Stimulated activated CD4-positive, alpha-beta T cell treated with anti-CD3 and anti-CD28 coated beads, Interleukin-4, amount 100 ng/mL, for 1 hour (primary cell): ENCODE measurements around the gene MCRS1.
A peak's percentile ranks its signal among the peaks of the same experiment; 100 is the strongest.
"Not testable (repeated sequence)": the region's sequence is repeated elsewhere in the genome, so short reads cannot be mapped to it uniquely, and the experiment has no call there.

Source experiments
- DNase-seq: peaks from one replicate; pipeline ENCODE4 v3.0.0-alpha.2; 2020

MCRS1 gene

DNA sequence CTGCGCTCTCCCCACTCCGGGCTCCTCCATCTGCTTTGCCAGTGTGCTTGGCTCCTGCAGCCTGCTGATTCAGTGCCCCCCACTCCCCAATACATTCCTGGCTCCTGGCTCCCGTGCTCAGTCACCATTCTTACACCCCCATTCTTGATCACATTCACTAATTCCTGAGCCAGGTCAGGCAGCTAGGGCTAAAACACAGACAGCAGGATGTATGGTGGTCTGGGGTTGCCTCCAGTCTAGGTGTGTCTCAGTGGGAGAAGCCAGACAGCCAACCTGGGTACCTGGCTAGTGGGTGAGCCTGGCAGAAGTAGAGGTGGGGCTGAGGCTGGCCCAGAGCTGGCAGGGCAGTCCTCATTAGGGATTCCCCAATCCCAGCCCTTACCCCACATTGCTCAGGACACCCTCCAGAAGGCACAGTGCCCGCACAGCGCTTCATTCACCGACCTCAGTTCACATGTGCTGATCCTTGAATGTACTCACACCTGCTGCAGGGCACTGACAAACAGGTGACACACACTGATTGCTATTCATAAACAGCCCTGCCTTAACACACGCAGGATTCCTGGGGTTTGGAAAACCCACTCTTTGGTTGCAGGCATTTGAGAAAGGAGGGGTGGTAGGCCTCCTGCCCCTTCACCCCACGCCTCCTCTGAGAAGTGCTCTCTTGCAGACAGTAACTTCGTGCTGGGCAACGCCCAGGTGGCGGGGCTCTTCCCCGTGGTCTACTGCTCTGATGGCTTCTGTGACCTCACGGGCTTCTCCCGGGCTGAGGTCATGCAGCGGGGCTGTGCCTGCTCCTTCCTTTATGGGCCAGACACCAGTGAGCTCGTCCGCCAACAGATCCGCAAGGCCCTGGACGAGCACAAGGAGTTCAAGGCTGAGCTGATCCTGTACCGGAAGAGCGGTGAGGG is 27.5 kb downstream of the MCRS1 start:
- no peak for DNase-seq

DNA sequence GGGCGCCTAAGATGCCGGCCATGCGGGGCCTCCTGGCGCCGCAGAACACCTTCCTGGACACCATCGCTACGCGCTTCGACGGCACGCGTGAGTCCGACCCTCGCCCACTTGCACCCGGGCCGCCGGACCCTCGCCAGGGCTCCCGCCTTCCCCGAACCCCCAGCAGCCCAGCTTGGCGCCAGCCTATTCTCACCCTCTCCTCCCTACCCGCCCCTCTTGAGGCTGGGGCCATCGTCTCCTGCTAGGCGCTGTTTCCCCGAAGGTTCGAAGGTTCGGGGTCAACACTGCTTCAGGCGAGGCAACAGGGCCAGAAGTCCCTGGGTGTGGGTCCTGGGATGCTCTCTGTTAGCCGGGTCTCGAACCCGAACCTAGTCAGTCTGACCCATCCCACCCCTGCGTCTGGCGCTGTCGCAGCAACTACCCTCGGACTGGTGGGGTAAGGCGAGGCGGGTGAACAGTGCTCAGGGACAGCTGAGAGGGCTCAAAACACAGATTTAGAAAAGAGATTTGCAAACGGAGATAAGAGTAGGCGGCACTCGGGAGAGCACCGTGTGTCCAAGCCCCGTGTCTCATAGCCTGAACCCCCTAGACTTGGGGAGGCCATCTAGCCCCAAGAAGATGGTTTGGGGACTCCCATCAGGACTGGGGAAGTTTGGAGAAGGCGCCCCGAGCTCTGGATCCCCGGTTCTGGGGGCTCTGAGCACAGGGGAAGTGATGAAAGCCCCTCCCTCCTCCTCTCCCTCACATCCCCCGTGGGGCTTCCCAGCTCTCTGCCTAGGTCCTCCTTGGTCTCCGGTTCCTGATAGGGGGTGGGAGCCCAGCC is 28.3 kb downstream of the MCRS1 start:
- no peak for DNase-seq

DNA sequence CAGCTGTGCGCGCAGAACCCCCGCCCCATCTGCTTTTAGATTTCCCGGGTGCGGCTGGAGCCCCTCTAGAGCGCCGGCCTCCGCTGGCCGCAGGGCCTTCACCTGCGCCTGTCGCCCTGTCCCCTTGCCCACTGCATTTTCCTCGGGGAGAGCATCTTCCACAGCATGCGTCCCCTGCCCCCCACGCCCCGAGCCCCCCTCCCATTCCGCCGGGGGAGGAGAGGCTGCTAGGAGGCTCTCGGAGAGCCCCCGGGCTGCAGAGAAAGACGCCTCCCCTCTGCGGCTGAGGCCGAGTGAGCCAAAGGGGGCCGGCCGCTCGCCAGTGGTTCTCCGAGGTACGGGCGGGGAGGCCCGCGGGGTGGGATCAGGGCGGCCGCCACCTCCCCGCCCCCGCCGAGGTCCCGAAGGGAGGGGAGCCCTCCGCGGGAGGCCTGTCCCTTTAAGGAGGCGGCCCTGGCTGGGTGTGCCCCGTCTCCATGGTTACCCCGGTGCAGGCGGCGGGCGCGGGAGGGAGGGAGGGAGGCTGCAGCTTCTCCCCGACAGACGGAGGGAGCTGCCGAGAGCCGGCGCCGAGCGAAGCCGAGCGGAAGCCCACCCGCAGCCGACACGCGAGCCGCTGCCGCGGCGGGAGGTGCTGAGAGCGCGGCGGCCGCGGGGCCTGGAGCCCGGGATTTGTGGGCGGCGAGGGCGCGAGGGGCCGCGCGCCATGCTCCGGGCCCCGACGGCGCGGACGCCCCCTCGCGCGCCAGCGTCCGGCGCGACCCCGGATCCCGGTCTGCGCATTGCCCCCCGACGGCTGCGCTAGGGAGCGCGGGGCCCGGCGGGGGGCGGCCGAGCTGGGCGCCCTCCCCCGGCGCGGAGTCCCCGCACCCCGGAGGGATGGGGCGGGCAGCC is 29.2 kb downstream of the MCRS1 start, which contains the start of gene KCNH3:
KCNH3 (plus strand) TSS at position 521 of the 894 bp plus-strand sequence. CDS start 387 bp downstream, outside the sequence.
- peak; percentile 82 for DNase-seq

DNA sequence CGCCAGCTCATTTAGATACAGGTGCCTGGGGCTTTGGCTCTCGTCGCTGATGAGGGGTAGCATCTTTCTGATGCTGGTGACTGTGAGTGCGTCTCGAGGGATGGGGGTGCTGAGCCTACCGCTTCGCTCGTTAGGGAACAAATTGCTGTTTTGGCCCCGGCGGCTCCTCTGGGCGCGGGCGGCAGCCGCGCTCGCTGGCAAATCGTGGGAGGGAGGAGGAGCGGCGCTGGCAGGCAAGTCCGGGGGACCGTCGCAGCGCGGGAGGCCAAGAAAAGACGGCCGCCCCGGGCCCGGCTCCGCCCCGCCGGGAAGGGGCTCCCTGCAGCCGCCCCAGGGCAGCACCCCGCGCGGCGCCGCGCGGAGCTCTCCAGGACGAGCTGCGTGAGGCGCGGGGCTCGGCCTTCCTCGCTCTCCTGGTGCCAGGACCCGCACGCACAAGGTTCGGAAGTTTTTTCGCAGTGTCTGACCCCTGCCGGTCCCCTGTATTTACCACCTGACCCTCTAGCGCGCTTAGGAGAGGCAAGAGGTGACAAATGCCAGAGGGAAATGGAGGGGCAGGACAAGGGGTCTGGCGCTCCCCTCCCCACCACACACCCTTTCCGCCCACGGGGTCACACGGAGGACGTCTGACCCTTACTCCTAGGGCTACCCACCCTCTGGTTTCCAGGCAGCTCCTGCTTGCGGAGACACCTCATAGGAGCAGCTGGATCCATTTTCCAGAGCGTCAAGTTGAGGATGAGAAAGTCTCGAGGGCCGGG is 30.0 kb downstream of the MCRS1 start:
- DNase-seq: peak; percentile 42

DNA sequence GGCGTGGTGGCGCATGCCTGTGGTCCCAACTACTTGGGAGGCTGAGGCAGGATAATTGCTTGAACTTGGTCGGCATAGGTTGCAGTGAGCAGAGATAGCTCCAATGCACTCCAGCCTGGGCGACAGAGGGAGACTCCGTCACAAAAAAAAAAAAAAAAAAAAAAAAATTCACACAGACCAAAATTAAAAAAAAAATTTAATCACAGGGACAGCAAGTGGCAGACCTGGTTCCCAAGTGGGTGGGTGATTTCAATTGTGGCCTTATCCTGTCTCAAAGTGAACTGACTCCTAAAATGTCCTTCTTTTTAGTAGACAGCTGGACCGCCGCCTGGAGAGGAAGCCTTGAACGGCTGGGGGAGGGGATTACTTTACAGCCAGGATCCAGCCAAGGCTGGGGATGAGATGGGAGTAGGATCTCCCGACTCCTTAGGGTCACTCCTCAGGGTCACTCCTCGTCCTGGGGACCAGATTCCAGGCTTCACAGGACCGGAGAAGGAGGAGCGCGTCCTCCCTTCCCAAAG is 30.7 kb downstream of the MCRS1 start:
- no peak for DNase-seq

DNA sequence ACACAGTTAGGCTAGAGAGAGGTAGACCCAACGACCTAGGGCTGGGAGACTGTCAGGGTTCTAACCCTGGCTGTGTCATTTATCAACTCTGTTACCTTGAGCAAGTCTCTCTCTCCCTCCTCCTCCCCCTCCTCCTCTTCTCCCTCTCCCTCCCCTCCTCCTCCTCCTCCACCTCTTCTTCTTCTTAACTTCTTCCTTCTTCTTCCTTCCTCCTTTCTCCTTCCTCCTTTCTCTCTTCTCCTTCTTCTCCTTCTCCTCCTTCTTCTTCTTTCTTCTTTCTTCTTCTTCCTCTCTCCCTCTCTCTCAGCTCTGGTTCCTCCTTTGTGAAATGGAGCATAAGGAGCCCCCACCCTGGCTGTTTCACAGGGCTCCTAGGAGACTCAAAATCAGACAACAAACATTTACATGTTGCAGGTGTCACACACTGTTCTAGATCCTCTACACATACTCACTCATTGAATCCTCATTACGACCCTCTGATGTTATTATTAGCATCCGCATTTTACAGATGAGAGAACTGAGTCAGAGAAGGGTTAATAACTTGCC is 31.3 kb downstream of the MCRS1 start:
- DNase-seq: no peak

DNA sequence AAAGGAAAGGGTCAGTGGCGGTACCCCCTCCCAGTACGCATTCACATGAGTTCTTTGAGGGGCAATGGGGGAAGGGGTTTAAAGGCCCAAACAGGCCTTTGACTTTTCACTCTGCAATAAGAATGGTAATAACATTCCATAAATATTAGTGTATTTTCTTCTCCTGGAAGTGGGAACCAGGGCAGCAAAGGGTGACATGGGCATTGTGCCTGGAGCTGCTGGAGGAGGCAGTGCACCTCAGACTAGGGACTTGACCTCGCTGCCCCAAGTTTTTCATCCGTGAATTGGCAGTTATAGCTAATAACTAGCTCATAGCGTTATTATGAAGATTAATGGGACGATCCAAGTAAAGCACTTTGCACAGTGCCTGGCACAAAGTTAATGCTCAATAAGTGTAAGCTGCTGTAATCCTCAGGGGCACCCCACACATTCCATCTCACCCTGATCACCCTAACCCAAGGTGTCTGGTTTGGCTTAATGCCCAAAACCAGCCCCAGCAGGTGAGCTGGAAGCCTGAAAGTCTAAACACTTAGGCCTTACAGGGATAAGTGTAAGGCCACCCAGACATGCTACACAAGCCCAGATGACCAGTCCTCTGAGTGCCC is 31.9 kb downstream of the MCRS1 start:
- DNase-seq: no peak

DNA sequence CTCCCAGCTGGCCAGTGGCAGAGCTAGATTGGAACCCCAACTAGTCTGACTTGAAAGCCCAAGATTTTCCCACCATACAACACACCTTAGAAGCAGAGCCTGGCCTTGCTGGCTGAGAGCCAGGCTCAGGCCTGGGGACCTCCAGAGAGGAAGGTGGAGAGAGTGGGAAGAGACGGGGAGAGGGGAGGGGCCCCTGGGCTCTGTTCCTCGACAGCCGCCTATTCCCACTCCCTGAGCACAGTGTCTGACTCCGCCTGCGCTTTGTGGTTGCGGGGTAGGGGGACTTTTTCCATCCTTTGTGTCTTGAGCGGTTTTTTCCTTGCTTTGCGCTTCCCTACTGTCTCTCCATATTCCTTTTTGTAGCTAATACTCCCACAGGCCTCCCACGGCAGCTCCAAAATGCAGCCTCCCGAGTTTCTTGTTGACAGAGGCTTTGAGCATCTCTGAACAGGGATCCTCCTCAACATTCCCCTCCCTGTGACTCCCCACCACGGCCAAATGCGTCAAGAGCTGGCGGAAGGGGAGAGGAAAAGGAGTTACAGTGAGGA is 33.1 kb downstream of the MCRS1 start:
- no peak for DNase-seq

DNA sequence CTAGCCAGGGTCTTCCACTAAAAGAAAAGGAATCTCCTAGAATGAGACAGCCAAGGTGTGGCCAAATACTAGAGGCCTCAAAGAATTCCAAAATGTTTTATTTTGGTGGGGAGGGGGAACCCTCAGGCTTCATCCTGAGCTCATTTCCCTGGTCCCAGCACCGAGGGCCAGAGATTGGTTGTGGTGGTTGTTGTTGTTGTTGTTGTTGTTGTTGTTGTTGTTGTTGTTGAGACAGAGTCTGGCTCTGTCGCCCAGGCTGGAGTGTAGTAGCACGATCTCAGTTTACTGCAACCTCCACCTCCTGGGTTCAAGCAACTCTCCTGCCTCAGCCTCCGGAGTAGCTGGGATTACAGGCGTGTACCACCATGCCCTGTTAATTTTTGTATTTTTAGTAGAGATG is 33.8 kb downstream of the MCRS1 start:
- not testable (repeated sequence) for DNase-seq

DNA sequence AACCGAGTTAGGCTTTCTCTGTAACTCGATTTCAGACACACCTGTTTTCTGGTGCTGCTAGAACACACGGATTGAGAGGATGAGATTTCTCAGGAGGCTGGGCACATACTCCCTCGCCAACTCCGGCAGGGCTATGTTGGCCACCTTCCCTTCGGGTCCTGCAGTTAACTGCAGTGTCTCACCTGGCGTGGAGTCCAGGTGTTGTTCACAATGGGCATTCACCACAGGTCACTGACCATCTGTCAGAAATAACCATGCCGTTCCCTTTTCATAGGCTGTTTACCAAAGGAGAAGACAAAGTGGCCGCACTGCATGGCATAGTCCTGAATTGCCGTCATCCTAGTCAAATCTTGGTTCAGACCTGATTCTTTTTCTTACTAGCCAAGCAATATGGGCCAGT is 34.6 kb downstream of the MCRS1 start:
- no peak for DNase-seq

DNA sequence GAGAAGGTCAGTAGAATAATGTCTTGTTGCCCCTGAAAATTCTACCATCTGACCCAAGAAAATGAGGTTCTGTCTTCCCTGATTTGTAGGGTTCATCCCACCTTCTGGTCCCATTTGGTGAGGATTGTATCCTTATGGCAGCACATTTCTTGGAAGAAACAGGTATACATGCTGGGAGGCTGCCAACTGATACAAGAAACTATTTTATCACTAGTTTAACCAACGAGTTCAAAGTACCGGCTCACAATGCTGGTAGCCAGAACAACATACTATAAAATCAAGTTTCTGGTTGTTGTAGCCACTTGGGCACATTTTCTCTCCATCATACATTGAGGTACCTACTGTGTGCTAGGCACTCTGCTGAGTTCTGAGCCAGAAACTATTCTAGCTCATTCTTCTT is 36.2 kb downstream of the MCRS1 start:
- DNase-seq: no peak

DNA sequence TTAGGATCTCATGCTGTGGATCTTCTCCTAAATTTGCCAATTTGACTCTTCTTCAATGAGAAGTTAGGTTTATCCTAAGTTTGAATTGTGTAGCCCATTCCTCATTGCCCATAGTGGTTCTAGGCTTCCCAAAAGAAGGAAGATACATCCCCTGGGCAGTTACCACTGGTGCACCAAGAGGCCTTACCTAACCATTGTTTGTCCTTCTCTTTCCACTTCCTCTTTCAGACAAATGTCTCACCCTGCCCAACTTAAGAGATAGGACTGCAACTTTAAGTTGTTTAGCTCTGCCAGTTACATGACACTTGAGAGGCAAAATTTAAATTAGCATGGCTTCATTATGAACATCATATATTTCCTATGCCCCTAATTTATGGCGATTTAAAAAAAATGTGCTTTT is 38.5 kb downstream of the MCRS1 start:
- no peak for DNase-seq

DNA sequence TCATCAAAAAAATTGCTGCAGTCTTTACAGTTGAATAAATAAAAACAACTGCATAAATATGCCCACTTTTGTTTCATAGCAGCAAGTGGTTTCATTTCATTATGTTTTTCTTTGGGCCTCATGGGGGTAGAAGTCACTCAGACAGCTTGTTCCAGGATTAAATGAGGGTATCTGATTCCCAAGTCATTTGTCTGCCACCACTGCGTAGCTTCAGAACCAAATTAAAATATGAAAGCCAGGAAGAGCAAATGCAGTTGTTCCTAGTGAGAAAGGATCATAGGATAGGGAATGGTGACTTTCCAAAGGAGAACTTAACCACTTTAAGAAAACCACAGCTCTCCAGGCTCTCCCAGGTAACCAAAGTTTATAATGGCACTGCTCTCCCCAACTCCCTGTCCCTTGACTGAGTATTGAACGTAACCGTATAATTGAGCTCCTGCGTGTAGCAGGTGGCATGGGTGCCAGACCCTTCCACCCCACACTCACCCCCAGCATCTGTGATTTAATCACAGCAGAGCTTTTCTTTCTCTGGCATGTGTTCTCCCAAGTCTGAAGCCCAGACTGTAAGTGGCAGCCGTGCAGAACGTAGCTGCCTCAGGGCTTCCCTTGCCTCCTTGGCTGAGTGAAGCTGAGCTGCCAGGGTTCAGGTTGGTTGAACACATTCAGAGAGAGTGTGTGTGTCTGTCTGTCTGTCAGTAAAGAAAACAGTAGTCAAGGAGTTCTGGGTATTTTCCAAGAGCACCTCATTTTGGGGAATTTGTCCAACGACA is 40.4 kb downstream of the MCRS1 start:
- no peak for DNase-seq

DNA sequence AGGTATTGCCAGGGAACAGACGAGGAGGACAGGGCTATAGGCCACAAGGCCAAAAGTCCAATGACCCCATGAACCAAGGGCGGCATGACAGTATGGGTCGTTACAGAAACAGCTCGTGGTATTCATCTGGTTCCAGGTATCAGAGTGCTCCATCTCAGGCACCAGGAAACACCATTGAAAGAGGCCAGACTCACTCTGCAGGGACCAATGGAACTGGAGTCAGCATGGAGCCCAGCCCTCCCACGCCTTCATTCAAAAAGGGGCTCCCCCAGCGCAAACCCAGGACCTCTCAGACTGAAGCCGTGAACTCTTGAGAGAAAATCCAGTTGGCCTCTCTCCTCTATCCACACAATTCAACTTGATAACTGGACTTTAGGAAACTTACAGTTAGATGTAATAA is 42.0 kb downstream of the MCRS1 start:
- DNase-seq: no peak

DNA sequence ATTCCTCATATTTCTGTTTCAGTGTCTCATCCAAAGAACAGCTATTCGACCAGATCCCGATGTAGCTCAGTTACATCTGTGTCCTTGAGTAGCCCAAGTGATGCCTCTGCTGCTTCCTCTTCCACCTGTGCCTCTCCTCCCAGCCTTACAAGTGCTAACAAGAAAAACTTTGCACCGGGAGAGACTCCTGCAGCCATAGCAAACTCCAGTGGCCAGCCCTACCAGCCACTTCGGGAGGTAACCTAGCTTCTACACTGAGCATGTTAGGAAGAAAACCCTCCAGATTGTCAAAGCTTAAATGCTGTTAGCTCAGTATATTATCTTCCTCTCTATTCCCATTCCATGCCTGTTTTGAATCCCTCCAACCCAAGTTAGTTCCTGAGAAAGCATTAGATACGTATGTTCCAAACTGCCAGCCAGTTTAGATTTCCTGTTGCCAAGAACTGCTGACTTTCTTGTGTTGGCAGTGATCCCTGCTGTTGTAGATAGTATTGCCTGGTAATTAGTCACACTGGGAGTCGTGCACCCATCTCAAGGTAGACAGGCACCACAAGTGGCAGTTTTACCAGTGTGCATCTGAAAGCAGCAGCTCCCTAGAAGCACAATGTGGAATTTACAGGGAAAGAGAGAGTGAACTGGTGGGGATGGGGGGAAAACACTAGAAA is 43.1 kb downstream of the MCRS1 start:
- no peak for DNase-seq

DNA sequence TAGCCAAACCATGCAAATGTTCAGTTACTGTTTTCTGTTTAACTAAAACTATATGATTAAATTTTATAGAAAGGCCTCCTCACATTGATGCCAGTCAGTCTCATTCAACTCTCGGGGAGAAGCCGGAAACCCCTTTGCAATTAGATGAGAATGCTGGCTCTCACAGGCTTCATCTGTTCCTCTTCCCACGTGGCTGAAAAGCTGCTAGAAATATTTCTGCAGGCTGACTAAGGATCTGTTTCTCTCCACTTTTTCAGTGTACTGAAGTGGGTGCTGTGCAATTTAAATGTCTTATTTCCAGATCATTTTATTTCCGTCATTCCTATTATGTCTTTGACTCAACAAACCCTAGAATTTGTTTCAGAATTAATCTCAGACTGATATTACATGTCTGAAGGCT is 46.6 kb downstream of the MCRS1 start:
- DNase-seq: no peak

DNA sequence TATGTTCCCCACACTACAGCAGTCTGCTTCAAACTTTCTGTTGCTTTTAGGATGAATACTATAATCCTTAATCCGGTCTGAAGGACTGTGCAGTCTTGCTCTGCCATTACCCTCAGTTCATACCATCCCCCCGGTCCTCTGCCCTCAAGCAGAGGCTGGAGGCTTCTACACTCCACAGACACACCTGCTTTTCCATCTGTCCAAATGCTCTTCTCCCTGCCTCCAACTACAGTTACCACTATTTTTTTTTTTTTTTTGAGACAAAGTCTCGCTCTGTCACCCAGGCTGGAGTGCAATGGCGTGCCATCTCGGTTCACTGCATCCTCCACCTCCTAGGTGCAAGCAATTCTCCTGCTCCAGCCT is 48.4 kb downstream of the MCRS1 start:
- no peak for DNase-seq

DNA sequence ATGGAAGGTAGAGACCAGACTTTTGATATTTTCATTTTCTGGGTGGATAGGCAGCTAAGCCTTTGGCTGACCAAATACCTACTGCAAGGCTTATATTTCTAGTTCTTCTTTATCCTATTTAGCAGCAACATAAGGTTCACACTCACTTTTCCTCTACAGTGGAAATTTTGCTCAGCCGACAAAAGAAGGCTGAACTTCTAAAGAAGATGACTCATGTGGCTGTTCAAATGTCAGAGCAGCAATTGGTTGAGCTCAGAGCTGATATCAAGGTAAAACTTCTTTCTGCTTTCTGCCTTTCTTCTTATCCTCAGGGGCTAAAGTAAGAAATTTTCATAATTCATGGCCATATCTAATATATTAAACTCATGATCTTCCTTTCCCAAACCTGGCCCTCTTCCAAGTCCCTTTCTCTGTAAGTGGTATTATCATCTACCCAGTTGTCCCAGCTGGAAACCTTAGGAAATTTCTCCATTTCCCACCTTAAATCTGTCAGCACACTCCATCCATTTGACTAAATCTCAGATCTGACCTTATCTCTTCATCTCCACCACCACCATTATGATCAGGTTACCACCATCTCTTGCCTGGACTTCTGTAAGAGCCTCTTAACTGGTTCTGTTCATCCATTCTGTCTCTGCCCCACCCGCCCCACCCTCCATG is 48.9 kb downstream of the MCRS1 start:
- DNase-seq: no peak

DNA sequence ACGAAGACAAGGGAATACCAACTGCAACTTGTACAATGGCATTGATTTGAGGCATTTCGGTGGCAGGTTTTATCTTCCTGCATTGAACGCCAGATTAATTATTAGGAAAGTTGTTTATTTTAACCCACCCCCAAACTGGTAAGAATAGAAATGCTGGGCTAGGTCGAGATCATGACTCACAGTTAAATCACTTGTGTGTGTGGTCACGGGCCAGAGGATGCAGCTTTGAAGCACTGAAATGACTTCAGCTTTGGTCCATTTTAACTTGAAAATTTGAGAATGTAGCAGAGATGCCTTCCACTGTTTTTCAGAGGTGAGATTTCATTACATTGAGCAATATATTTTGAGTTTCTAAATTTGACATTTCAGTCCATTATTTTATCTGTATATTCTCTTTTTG is 52.7 kb downstream of the MCRS1 start:
- no peak for DNase-seq
